Measurements from ENCODE around the gene KDM5A. TPM values are rescaled to one million over a fixed set of nuclear protein-coding genes. Genes with fewer than 3 reads are reported as not detected.

The KDM5A gene
- total RNA-seq, 1 donor, result 75.3 TPM

DNA sequence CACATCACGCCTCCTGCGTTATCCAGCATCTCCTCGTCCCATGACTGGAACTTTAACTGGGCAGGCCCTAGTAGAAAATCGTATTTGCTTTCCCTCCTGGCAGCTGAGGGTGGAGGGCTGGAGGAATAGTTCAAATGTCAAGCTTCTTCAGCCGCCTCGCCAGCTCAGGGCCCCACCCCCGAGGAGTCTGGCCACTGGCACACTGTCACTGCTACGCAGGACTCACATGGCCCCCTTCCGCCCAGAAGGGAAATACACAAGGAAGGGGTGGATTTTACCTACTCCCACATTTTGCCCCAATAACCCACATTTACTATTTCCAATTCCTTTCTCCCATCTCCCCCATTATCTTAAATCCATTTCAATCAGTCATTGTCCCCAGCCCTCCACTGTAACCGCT lies 135.1 kb downstream of the KDM5A start:
- Histone ChIP-seq H2AFZ (ENCODE audit: low read length) (no peak overlapping the region), H3K27ac (ENCODE audit: low read depth, low read length) (no peak overlapping the region), H3K36me3 (ENCODE audit: insufficient read depth, low read length) (no peaks in the 10 kb centered on the region), H3K9me3 (ENCODE audit: low read depth, low read length) (no peaks in the 10 kb centered on the region), H3K4me2 (ENCODE audit: insufficient read depth, low read length) (no peak overlapping the region), H4K20me1 (ENCODE audit: insufficient read depth, low read length) (no peaks in the 10 kb centered on the region), H3K27me3 (ENCODE audit: insufficient read depth, low read length) (peaks cover 37% of the 10 kb centered on the region), H3K4me3 (ENCODE audit: insufficient read depth, low read length) (no peak overlapping the region), H3K4me1 (ENCODE audit: insufficient read depth, low read length) (no peaks in the 10 kb centered on the region), H3K79me2 (ENCODE audit: insufficient read depth, low read length) (no peaks in the 10 kb centered on the region)
- TF ChIP-seq, protein P1, sequence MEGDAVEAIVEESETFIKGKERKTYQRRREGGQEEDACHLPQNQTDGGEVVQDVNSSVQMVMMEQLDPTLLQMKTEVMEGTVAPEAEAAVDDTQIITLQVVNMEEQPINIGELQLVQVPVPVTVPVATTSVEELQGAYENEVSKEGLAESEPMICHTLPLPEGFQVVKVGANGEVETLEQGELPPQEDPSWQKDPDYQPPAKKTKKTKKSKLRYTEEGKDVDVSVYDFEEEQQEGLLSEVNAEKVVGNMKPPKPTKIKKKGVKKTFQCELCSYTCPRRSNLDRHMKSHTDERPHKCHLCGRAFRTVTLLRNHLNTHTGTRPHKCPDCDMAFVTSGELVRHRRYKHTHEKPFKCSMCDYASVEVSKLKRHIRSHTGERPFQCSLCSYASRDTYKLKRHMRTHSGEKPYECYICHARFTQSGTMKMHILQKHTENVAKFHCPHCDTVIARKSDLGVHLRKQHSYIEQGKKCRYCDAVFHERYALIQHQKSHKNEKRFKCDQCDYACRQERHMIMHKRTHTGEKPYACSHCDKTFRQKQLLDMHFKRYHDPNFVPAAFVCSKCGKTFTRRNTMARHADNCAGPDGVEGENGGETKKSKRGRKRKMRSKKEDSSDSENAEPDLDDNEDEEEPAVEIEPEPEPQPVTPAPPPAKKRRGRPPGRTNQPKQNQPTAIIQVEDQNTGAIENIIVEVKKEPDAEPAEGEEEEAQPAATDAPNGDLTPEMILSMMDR (IDR thresholded peaks at IDR 0.05; ENCODE audit: extremely low read depth, low read depth, low read length), result no peak
- DNase-seq (ENCODE audit: insufficient read length, low spot score, missing footprints), result no peak

DNA sequence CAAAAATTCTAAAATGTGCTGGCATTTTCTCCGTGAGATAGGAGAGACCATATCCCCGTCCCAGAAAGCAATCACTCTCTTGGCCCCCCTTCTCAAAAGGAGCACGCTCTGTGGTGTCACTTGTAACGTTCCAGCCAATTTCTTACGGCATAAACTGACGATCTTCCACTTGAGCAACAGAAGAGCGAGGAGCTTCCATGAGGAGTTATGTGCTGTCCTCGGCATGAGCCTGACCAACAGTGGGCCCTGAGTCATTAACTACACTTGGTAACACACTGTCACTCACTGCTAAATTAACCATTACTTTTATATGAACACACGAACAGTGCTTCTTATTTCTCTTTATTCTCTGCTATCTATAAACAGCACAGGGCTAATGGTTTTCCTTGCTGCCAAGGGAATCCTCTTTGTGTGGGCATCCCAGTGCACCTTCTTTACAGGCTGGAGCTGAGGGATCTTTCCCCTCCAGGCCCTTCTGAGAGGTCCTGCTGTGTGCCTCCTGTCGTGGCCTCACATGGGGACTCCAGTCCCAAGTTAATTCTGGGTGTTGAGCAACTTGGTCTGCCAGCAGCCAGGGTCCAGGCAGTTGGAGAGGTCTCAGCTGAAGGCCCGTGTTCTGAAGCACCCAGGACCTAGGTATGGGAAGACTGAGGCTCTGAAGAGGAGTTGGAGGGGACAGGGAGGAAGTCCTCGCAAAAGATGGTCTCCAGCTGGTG lies 135.8 kb downstream of the KDM5A start:
- Histone ChIP-seq H3K79me2 (ENCODE audit: insufficient read depth, low read length) (no peaks in the 10 kb centered on the region), H3K4me3 (ENCODE audit: insufficient read depth, low read length) (no peak overlapping the region), H3K36me3 (ENCODE audit: insufficient read depth, low read length) (no peaks in the 10 kb centered on the region), H3K4me1 (ENCODE audit: insufficient read depth, low read length) (no peaks in the 10 kb centered on the region), H3K9me3 (ENCODE audit: low read depth, low read length) (no peaks in the 10 kb centered on the region), H4K20me1 (ENCODE audit: insufficient read depth, low read length) (no peaks in the 10 kb centered on the region), H3K4me2 (ENCODE audit: insufficient read depth, low read length) (no peak overlapping the region), H3K27me3 (ENCODE audit: insufficient read depth, low read length) (peaks cover 34% of the 10 kb centered on the region), H2AFZ (ENCODE audit: low read length) (no peak overlapping the region), H3K27ac (ENCODE audit: low read depth, low read length) (no peak overlapping the region)
- TF ChIP-seq, protein P1 (IDR thresholded peaks at IDR 0.05; ENCODE audit: extremely low read depth, low read depth, low read length), result no peak
- DNase-seq (ENCODE audit: insufficient read length, low spot score, missing footprints), result no peak

DNA sequence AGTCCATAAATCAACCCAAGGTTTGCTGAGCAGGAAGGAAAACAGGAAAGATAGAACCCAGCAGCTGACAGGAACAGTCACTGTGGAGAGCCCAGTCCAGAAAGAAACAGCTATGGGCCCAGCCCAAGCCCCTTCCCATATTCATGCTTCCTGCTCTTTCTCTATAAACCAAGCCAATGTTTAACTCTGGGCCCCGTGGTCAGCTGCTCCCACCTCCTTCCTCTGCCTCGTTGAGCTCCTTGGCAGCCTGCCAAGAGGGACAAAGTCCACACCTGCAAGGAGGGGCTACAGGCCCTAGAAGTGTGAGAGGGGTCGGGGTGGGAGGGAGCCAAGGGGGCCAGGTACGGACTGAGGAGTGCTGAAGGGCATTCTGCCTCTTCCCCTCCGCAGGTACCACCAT lies 136.5 kb downstream of the KDM5A start:
- H3K4me2 ChIP-seq (ENCODE audit: insufficient read depth, low read length), result no peak overlapping the region
- H3K4me1 ChIP-seq (ENCODE audit: insufficient read depth, low read length), result no peaks in the 10 kb centered on the region
- no peaks in the 10 kb centered on the region for H3K36me3 ChIP-seq (ENCODE audit: insufficient read depth, low read length)
- no peaks in the 10 kb centered on the region for H3K9me3 ChIP-seq (ENCODE audit: low read depth, low read length)
- TF ChIP-seq, protein P1 (IDR thresholded peaks at IDR 0.05; ENCODE audit: extremely low read depth, low read depth, low read length), result no peak
- H3K4me3 ChIP-seq (ENCODE audit: insufficient read depth, low read length), result no peak overlapping the region
- no peak overlapping the region for H2AFZ ChIP-seq (ENCODE audit: low read length)
- no peaks in the 10 kb centered on the region for H4K20me1 ChIP-seq (ENCODE audit: insufficient read depth, low read length)
- no peak for DNase-seq (ENCODE audit: insufficient read length, low spot score, missing footprints)
- no peaks in the 10 kb centered on the region for H3K79me2 ChIP-seq (ENCODE audit: insufficient read depth, low read length)
- H3K27me3 ChIP-seq (ENCODE audit: insufficient read depth, low read length), result peaks cover 30% of the 10 kb centered on the region
- H3K27ac ChIP-seq (ENCODE audit: low read depth, low read length), result no peak overlapping the region

DNA sequence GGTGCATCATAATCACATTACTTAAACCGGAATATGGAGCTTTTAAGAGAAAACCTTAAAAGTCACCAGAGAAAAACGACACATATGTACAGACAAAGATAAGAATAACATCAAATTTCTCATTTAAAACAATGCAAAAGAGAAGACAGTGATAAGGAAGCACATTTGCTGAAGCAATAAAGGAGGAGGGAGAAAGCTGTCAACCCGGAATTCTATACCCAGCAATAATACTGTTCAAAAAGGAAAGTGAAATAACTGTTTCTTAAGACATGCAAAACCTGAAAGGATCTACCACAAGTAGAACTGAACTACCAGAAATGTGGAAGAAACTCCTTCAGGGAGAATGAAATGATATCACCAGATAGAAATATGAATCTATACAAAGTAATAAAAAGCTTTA lies 141.8 kb downstream of the KDM5A start:
- H3K4me1 ChIP-seq (ENCODE audit: insufficient read depth, low read length), result no peaks in the 10 kb centered on the region
- DNase-seq (ENCODE audit: insufficient read length, low spot score, missing footprints), result no peak
- H3K9me3 ChIP-seq (ENCODE audit: low read depth, low read length), result no peaks in the 10 kb centered on the region
- H2AFZ ChIP-seq (ENCODE audit: low read length), result no peak overlapping the region
- H3K36me3 ChIP-seq (ENCODE audit: insufficient read depth, low read length), result no peaks in the 10 kb centered on the region
- no peak overlapping the region for H3K27ac ChIP-seq (ENCODE audit: low read depth, low read length)
- no peaks in the 10 kb centered on the region for H4K20me1 ChIP-seq (ENCODE audit: insufficient read depth, low read length)
- no peaks in the 10 kb centered on the region for H3K79me2 ChIP-seq (ENCODE audit: insufficient read depth, low read length)
- no peak overlapping the region for H3K4me3 ChIP-seq (ENCODE audit: insufficient read depth, low read length)
- no peak overlapping the region for H3K4me2 ChIP-seq (ENCODE audit: insufficient read depth, low read length)
- TF ChIP-seq, protein P1 (IDR thresholded peaks at IDR 0.05; ENCODE audit: extremely low read depth, low read depth, low read length), result no peak
- peaks cover 11% of the 10 kb centered on the region for H3K27me3 ChIP-seq (ENCODE audit: insufficient read depth, low read length)
